Muscle of leg (tissue), 11 donors: ENCODE data around the gene KCNN3. TPM values are rescaled to one million over a fixed set of nuclear protein-coding genes. Genes with fewer than 3 reads are reported as not detected.

Experiments used
- DNase-seq: peaks from one replicate; pipeline ENCODE4 v3.0.0; 2013
- H3K27ac ChIP-seq: one replicate; pipeline ENCODE4 v1.5.1; 2013; ENCODE audit warnings: mild to moderate bottlenecking, low read length, control low read depth
- H3K27me3 ChIP-seq: one replicate; pipeline ENCODE4 v1.6.1; 2013; ENCODE audit warnings: low read length; ENCODE audit not compliant: control insufficient read depth, insufficient read depth
- H3K36me3 ChIP-seq: one replicate; pipeline ENCODE4 v1.6.1; 2013; ENCODE audit warnings: low read length; ENCODE audit not compliant: control insufficient read depth, insufficient read depth
- H3K4me1 ChIP-seq: one replicate; pipeline ENCODE4 v1.6.1; 2013; ENCODE audit warnings: low read length; ENCODE audit not compliant: control insufficient read depth, insufficient read depth
- H3K4me3 ChIP-seq: one replicate; pipeline ENCODE4 v1.5.1; 2013; ENCODE audit warnings: low read length, control low read depth
- H3K9me3 ChIP-seq: replicated peaks from 2 replicates; pipeline ENCODE4 v1.6.1; 2013; ENCODE audit warnings: low read depth, low read length; ENCODE audit not compliant: control insufficient read depth
- WGBS: methylation state at CpG from one replicate; pipeline ENCODE4 v1.1.5; 2013; ENCODE audit warnings: missing lambda C conversion rate; ENCODE audit not compliant: insufficient coverage; 5-methylcytosine and 5-hydroxymethylcytosine counted together
- polyA plus RNA-seq, 8 donors: library from polyadenylated mRNA; unstranded; fragments of 120-200 nt; gene quantifications; one replicate each; pipeline versions ENCODE4 v1.2.1 to v1.2.3, GENCODE V29; 2013; ENCODE audit warnings: inconsistent platforms in 1 of 8, low replicate concordance in 1 of 8; ENCODE audit not compliant: insufficient read length in 8 of 8, insufficient read depth in 1 of 8
- total RNA-seq: library from RNA; stranded (reverse); fragments of 120-200 nt; gene quantifications from one replicate; pipeline ENCODE4 v1.2.4, GENCODE V29; 2013

KCNN3 gene
- total and polyA plus RNA-seq, 9 donors, result 5.1 to 9.6 (median 7.5) TPM

- H3K4me3 ChIP-seq, result no peak overlapping the region
- no peaks in the 10 kb centered on the region for H3K36me3 ChIP-seq
- DNase-seq, result peak; percentile 51
- WGBS, result 28% methylated on average over 3 of the region's 5 CpGs
- no peak overlapping the region for H3K27ac ChIP-seq
- no peaks in the 10 kb centered on the region for H3K9me3 ChIP-seq
- peaks cover 56% of the 10 kb centered on the region for H3K4me1 ChIP-seq
- peaks cover 7% of the 10 kb centered on the region for H3K27me3 ChIP-seq
These were observed 124.8 kb downstream of the KCNN3 start for GRCh38 chr1:154745286-154745731.

GRCh38 chr1:154744352-154745035 is 125.6 kb downstream of the KCNN3 start:
- peaks cover 7% of the 10 kb centered on the region for H3K27me3 ChIP-seq
- H3K9me3 ChIP-seq, result no peaks in the 10 kb centered on the region
- H3K36me3 ChIP-seq, result no peaks in the 10 kb centered on the region
- no peak overlapping the region for H3K27ac ChIP-seq
- DNase-seq, result no peak
- H3K4me1 ChIP-seq, result peaks cover 56% of the 10 kb centered on the region
- 88% methylated on average over 4 of the region's 9 CpGs for WGBS
- no peak overlapping the region for H3K4me3 ChIP-seq

- Histone ChIP-seq H3K27me3 (peaks cover 7% of the 10 kb centered on the region), H3K9me3 (no peaks in the 10 kb centered on the region), H3K27ac (no peak overlapping the region), H3K4me3 (no peak overlapping the region), H3K4me1 (peaks cover 50% of the 10 kb centered on the region), H3K36me3 (no peaks in the 10 kb centered on the region)
- WGBS, result 89% methylated on average over 4 of the region's 9 CpGs
- DNase-seq, result no peak
These were observed 126.5 kb downstream of the KCNN3 start for GRCh38 chr1:154743526-154744036.

- Histone ChIP-seq H3K36me3 (no peaks in the 10 kb centered on the region), H3K9me3 (no peaks in the 10 kb centered on the region), H3K4me3 (no peak overlapping the region), H3K27me3 (peaks cover 4% of the 10 kb centered on the region), H3K4me1 (peaks cover 43% of the 10 kb centered on the region), H3K27ac (no peak overlapping the region)
- no peak for DNase-seq
- WGBS, result 84% methylated on average over 10 of the region's 11 CpGs
These were observed 127.5 kb downstream of the KCNN3 start for GRCh38 chr1:154742606-154743005.

- Histone ChIP-seq H3K27ac (peak overlapping the region; percentile 44), H3K4me1 (peaks cover 37% of the 10 kb centered on the region), H3K27me3 (peaks cover under 1% of the 10 kb centered on the region), H3K36me3 (peaks cover under 1% of the 10 kb centered on the region), H3K4me3 (no peak overlapping the region), H3K9me3 (no peaks in the 10 kb centered on the region)
- WGBS, result 39% methylated on average over 13 of the region's 15 CpGs
- peak; percentile 49 for DNase-seq
These were observed 128.2 kb downstream of the KCNN3 start for GRCh38 chr1:154741741-154742495.

- H3K27me3 ChIP-seq, result no peaks in the 10 kb centered on the region
- no peak overlapping the region for H3K27ac ChIP-seq
- peak; percentile 63 for DNase-seq
- H3K4me1 ChIP-seq, result peaks cover 31% of the 10 kb centered on the region
- H3K36me3 ChIP-seq, result peaks cover 3% of the 10 kb centered on the region
- no peaks in the 10 kb centered on the region for H3K9me3 ChIP-seq
- H3K4me3 ChIP-seq, result no peak overlapping the region
These were observed 128.8 kb downstream of the KCNN3 start for GRCh38 chr1:154741327-154741726.

- DNase-seq, result no peak
- WGBS, result 100% methylated on average over 2 of the region's 2 CpGs
- H3K4me3 ChIP-seq, result no peak overlapping the region
- no peaks in the 10 kb centered on the region for H3K9me3 ChIP-seq
- peaks cover 9% of the 10 kb centered on the region for H3K36me3 ChIP-seq
- H3K27ac ChIP-seq, result no peak overlapping the region
- no peaks in the 10 kb centered on the region for H3K27me3 ChIP-seq
- peaks cover 16% of the 10 kb centered on the region for H3K4me1 ChIP-seq
These were observed 130.4 kb downstream of the KCNN3 start for GRCh38 chr1:154739654-154740053.

GRCh38 chr1:154736841-154737240 is 133.2 kb downstream of the KCNN3 start:
- no peaks in the 10 kb centered on the region for H3K9me3 ChIP-seq
- no peaks in the 10 kb centered on the region for H3K27me3 ChIP-seq
- H3K27ac ChIP-seq, result no peak overlapping the region
- 77% methylated on average over 3 of the region's 6 CpGs for WGBS
- H3K36me3 ChIP-seq, result peaks cover 14% of the 10 kb centered on the region
- peaks cover 11% of the 10 kb centered on the region for H3K4me1 ChIP-seq
- no peak overlapping the region for H3K4me3 ChIP-seq
- DNase-seq, result no peak

GRCh38 chr1:154735804-154736168 is 134.3 kb downstream of the KCNN3 start:
- no peaks in the 10 kb centered on the region for H3K27me3 ChIP-seq

GRCh38 chr1:154735061-154735803 is 134.8 kb downstream of the KCNN3 start:
- H3K27me3 ChIP-seq, result no peaks in the 10 kb centered on the region
- H3K27ac ChIP-seq, result no peak overlapping the region
- H3K36me3 ChIP-seq, result peaks cover 14% of the 10 kb centered on the region
- H3K4me1 ChIP-seq, result peaks cover 20% of the 10 kb centered on the region
- H3K4me3 ChIP-seq, result no peak overlapping the region
- WGBS, result 92% methylated on average over 12 of the region's 12 CpGs
- no peaks in the 10 kb centered on the region for H3K9me3 ChIP-seq
- DNase-seq, result no peak

More at GRCh38 chr1:154735804-154736168, 134.3 kb downstream of the KCNN3 start:
- H3K9me3 ChIP-seq, result no peaks in the 10 kb centered on the region
- DNase-seq, result no peak
- peaks cover 17% of the 10 kb centered on the region for H3K4me1 ChIP-seq
- no CpG with 5 or more reads among the region's 4 CpGs for WGBS
- H3K4me3 ChIP-seq, result no peak overlapping the region
- no peak overlapping the region for H3K27ac ChIP-seq
- H3K36me3 ChIP-seq, result peaks cover 14% of the 10 kb centered on the region
